GM21529 (cell line): ENCODE results near the gene AIFM1.

Experiments
- ATAC-seq: cut with Tn5 transposase; IDR thresholded peaks from one replicate; pipeline ENCODE4 v1.9.1; 2021; ENCODE audit not compliant: unreplicated experiment

Gene AIFM1

GRCh38 chrX:130165703-130166502, at the start of gene AIFM1:
TSS of gene AIFM1 (minus strand) at chrX:130165841. CDS start at chrX:130165656, 185 bp downstream.
- peak; percentile 87 for ATAC-seq

- no peak for ATAC-seq
Measured at GRCh38 chrX:130213376-130213775, 47.7 kb upstream of the AIFM1 start.

- no peak for ATAC-seq
Measured at GRCh38 chrX:130212371-130212770, 46.7 kb upstream of the AIFM1 start.

- no peak for ATAC-seq
Measured at GRCh38 chrX:130211415-130212186, 46.0 kb upstream of the AIFM1 start.

- no peak for ATAC-seq
Measured at GRCh38 chrX:130204647-130205046, 39.0 kb upstream of the AIFM1 start.

GRCh38 chrX:130197464-130197863, 31.8 kb upstream of the AIFM1 start:
- ATAC-seq = no peak

GRCh38 chrX:130196466-130196865, 30.8 kb upstream of the AIFM1 start:
- no peak for ATAC-seq

- no peak for ATAC-seq
Measured at GRCh38 chrX:130190801-130191200, 25.2 kb upstream of the AIFM1 start.

- ATAC-seq = no peak
Measured at GRCh38 chrX:130186651-130187050, 21.0 kb upstream of the AIFM1 start.

GRCh38 chrX:130184857-130185256, 19.2 kb upstream of the AIFM1 start:
- no peak for ATAC-seq

GRCh38 chrX:130184168-130184567, 18.5 kb upstream of the AIFM1 start:
- no peak for ATAC-seq

GRCh38 chrX:130179579-130180215, 14.1 kb upstream of the AIFM1 start:
- no peak for ATAC-seq

GRCh38 chrX:130179170-130179569, 13.5 kb upstream of the AIFM1 start:
- no peak for ATAC-seq

- no peak for ATAC-seq
Measured at GRCh38 chrX:130176942-130177341, 11.3 kb upstream of the AIFM1 start.

- ATAC-seq = peak; percentile 76
Measured at GRCh38 chrX:130176354-130176776, 10.7 kb upstream of the AIFM1 start.

GRCh38 chrX:130174937-130175336, 9.3 kb upstream of the AIFM1 start:
- no peak for ATAC-seq

- ATAC-seq = no peak
Measured at GRCh38 chrX:130174045-130174704, 8.5 kb upstream of the AIFM1 start.

GRCh38 chrX:130173190-130173895, 7.7 kb upstream of the AIFM1 start:
- ATAC-seq = peak; percentile 42

- ATAC-seq = no peak
Measured at GRCh38 chrX:130172127-130172845, 6.6 kb upstream of the AIFM1 start.
